NCI-H2107 treated with DMSO at 0.1 percent for 48 hours (cell line): ENCODE results near the gene ZNF280D.
A peak's percentile ranks its signal among the peaks of the same experiment; 100 is the strongest.
"Not testable (repeated sequence)": the region's sequence is repeated elsewhere in the genome, so short reads cannot be mapped to it uniquely, and the experiment has no call there.

Experiments
- DNase-seq: peaks from one replicate; lab custom pipeline; 2025; ENCODE audit not compliant: unreplicated experiment; lab: John Stamatoyannopoulos, UW

Gene ZNF280D

GRCh38 chr15:56719021-56719612 is 14.2 kb downstream of the ZNF280D start:
- DNase-seq = peak; percentile 23

DNA sequence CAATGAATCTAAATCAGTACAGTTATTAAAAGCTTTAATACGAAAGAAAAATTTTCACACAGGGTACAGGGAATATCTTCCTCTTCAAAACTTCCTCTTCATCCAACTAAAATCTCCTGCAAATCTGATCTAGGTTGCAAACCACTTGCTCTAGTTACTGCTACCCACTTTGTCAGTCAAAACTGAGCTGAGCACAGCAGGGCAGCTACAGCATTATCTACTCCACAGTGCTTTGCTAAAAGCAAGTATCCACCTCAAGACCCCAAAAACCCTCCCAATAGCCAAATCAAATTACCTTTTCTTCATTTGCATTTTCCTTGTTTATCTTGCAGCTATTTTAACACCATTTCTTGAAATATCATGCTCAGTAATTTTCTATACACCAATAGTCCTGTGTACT is 14.7 kb downstream of the ZNF280D start:
- DNase-seq = no peak

- no peak for DNase-seq
These were observed 17.0 kb downstream of the ZNF280D start for GRCh38 chr15:56716334-56716733.

GRCh38 chr15:56715220-56715619 is 18.1 kb downstream of the ZNF280D start:
- DNase-seq = no peak

- not testable (repeated sequence) for DNase-seq
These were observed 23.8 kb downstream of the ZNF280D start for GRCh38 chr15:56709502-56709901.

DNA sequence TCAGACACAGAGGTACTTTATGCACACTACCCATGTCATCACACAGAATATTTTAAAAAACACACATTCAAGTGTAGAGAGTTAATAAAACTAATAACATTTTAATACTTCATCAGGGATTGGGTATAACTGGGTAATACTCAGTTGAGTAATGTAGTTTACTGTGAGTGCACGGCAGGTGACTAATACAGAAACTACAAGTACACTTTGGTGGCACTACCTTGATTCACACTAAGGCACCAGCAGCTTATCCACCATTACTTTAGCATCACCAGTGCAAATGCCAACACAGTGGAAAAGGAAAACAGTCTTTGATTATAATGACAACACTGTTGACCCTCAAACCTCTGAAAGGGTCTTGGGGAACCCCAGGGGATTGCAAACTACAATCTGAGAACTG is 33.6 kb downstream of the ZNF280D start:
- DNase-seq = no peak

DNA sequence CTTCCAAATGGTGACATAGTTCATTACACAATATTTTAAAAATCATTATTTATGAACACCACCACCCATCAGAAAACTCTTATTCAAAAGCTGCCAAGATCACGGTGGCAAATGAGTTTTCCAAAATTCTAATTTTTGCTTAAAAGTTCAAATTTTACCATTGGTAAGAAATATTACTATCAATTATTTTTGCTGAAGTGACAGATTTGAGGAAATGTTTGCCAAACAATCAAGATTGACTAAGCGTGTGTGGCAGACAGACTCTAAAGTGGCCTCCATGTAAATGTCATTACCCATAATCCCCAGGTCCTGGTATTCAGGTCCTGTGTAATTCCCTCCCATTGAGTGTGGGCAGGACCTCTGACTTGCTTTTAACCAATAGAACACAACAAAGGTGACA is 35.0 kb downstream of the ZNF280D start:
- no peak for DNase-seq

DNA sequence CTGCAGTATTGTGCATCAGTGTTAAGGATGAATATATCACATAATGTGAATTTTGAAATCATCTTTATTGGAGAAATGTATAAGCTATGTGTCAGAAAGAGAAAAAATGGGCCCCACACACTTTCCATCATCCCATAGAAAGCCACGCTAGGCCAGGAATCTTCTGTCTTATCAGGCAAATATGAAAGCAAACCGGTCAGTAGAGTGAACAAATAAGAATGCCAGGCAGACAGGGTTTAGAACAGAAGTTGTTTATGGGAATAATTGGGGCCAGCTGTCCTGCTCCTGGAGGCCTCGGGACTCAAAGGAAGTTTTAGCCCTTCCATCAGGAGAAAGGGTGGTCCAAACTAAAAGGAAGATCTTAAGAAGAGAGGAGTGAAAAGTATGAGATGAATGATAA is 39.5 kb downstream of the ZNF280D start:
- no peak for DNase-seq

- DNase-seq = no peak
These were observed 42.6 kb downstream of the ZNF280D start for GRCh38 chr15:56690733-56691132.

- no peak for DNase-seq
These were observed 49.4 kb downstream of the ZNF280D start for GRCh38 chr15:56683908-56684307.

GRCh38 chr15:56681113-56681512 is 52.2 kb downstream of the ZNF280D start:
- no peak for DNase-seq

DNA sequence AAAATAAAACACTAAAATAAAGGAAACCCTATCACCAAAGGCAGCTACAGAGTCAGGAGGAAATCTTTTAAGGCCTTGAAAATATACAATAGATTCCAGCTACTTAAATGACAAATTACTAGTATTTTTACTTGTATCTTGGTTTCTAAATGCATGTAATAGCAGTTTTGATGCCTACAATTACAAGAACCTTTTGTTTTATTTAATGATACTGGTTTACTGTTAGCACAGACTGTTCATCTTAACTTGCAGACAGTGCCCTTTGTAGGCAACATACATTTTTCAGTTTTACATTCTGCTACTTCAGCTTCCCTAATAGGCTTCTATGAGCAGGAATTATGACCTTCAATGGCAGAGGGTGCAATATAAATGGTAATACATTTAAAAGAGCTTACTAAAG is 54.1 kb downstream of the ZNF280D start:
- DNase-seq = no peak

DNA sequence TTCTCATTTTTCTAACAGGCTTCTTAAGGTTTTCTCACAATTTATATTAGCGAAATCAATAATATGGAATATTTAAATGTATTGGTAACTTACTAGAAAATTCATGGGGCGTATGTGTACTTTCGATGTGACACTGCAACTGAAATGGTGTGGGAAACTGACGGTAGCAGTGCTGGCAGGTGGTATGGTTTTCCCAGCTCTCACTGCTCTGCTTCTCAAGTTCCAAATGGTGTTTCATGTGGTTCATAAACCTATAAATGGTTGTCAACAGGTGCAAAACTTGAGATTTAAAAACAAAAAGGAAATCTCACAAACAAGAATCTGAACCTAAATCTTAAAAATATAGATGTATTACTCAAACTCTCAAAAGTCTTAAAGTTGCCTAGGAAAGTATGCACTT is 54.7 kb downstream of the ZNF280D start:
- peak; percentile 17 for DNase-seq

DNA sequence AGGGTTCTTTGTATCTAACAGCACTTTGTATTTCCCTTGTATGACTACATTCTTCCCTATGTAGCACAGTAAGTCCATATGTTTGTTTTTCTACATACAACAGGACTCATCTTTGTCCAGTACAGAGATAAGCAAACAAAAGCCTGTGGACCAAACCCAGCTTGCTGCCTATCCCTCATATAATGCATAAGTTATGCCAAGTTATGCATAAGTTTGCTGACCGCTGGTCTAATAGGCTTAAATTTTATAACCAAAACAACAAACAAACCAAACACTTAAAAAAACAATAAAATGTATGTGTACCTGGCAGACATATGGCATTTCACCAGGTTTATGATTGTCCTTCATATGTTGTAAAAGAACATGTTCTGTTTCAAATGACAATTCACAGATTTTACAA is 56.0 kb downstream of the ZNF280D start:
- DNase-seq = no peak

- DNase-seq = no peak
These were observed 57.4 kb downstream of the ZNF280D start for GRCh38 chr15:56675930-56676329.

DNA sequence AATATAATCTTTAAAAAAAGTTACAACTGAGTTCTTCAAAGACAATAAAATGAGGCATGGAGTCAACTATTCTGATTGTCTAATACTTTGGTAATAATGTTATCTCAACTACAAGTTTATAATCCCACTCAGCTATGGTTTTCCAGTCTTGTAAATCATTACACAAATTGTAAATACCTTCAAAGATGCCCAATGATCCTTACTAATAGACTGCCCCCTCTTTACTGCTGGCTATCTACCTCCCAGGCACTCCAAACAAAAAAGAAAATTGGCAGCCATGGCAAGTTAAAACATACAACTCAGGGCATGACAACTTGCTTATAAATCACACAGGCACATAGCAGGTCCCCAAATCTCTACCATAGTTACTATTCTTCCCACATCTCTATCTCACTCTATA is 58.5 kb downstream of the ZNF280D start:
- DNase-seq = no peak

GRCh38 chr15:56672721-56673120 is 60.6 kb downstream of the ZNF280D start:
- no peak for DNase-seq

DNA sequence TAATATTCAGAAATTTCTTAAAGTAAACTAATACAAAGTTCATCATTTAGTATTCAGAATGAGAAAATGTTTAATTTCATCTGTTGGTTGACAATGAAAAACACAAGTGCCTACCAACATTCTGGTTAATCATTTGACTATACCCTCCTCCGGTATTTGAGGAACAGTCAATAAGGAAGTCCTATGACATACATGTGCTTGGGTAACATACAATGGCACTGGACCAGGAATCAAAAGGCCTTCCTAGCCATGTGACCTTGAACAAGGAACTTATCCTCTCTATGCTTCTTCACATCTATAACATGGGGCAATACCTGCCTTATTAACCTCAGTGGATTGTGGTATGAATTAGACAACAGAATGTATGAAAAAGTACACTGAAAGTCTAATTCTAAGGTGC is 65.8 kb downstream of the ZNF280D start:
- DNase-seq = no peak

- DNase-seq = no peak
These were observed 72.4 kb downstream of the ZNF280D start for GRCh38 chr15:56660943-56661342.

- DNase-seq = no peak
These were observed 74.1 kb downstream of the ZNF280D start for GRCh38 chr15:56659197-56659596.

- no peak for DNase-seq
These were observed 78.7 kb downstream of the ZNF280D start for GRCh38 chr15:56654624-56655023.

DNA sequence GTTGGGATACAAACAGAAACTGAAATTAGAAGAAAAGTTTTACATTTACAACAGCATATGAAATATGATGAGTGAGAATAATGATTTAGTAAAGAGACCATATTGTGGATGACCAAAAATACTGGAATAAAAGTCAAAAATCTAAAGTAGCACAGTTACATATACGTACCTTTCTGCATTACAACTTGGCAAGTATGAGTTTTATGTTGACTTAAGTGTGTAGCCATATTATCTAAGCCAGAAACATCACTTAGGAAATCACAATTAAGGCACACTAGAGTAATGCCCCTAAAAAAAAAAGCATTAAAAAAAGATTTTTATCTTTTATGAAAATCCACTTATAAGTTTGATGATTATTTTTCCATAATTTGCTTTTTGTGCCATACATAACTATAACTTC is 79.1 kb downstream of the ZNF280D start:
- DNase-seq = no peak

- DNase-seq = no peak
These were observed 79.5 kb downstream of the ZNF280D start for GRCh38 chr15:56653787-56654186.

DNA sequence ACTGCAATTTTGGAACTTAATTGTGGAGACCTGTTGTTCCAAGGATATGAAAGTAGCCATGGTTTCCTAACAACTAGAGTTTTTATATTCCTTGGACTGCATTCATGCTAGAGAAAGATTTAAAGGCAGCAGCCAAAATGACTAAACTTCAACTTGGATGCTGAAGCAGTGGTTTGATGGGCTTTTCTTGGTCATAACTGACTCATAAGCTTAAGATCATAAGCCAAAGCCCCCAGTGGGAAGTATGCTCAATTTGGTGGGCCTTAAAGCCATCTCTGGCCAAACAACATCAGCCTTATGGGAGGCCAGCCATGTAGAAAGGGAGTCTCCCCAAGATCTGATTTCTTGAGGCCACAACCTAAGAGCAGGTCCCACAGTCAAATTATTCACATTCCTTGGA is 80.2 kb downstream of the ZNF280D start:
- DNase-seq = no peak
